Body of pancreas (tissue), 4 donors: ENCODE results near the gene MAP3K7CL.

Source experiments
- CTCF ChIP-seq, 7 experiments: fragments of 450-650 bp in 4 of 7; fragments of 200-600 bp in 3 of 7; sonication (generic) in 3 of 7; IDR thresholded peaks; one replicate each; pipeline ENCODE4 v1.5.1; 2016 to 2019; ENCODE audit warnings: antibody characterized with exemption in 7 of 7
- POLR2A ChIP-seq, 3 donors: fragments of 450-650 bp; IDR thresholded peaks; one replicate each; pipeline ENCODE4 v1.6.1; 2016; ENCODE audit warnings: antibody characterized with exemption in 3 of 3, mild to moderate bottlenecking in 2 of 3

GRCh38 chr21:29190923-29191331 lies 60.5 kb downstream of the MAP3K7CL start:
- TF ChIP-seq POLR2A (IDR thresholded peaks at IDR 0.05) (no peak), CTCF (IDR thresholded peaks at IDR 0.05) (no peak)
